SKM-1 (cell line): ENCODE data around the gene ALDH4A1.

Source experiments
- DNase-seq: peaks from one replicate; lab custom pipeline; 2025; ENCODE audit not compliant: unreplicated experiment; lab: John Stamatoyannopoulos, UW

Gene ALDH4A1

DNA sequence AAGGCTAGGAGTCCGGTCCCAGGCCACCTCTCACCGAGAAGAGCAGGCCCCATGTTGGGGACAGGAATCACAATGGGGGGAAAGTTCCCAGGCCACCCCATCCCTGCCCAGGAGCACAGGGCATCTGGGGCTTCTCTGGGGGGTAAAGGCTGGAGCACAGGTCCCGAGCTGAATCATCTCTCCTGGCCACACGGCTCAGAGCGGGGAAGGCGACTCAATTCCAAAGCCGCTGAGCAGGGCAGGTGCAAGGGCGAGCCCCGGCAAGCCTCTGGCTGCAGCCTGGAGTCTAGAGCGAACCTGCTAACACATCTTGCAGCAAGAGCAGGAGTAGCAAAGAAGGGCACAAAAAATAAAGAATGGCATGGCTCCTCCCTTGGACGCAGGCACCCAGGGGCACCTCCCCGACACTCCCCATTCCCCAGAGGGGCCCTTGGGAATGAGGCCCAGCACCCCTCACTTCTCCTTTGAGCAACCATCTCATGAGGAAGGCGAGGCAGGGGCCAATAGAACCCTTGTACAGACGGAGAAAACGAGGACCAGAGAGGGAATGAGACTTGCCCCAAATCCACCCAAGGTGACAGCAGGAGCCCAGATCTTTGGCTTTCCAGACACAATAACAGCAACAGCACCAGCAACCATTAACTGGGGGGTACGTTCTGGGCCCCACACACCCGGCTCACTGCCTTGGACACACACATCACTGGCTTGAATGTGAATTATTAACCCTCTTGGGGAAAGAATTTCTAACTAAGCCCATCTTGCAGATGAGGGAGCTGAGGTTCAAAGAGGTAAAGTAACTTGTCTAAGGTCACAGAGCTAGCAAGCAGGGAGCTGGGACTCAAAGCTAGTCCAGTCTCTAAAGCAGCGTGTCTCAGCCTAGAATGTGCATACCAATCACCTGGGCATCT is 20.7 kb upstream of the ALDH4A1 start:
- no peak for DNase-seq

DNA sequence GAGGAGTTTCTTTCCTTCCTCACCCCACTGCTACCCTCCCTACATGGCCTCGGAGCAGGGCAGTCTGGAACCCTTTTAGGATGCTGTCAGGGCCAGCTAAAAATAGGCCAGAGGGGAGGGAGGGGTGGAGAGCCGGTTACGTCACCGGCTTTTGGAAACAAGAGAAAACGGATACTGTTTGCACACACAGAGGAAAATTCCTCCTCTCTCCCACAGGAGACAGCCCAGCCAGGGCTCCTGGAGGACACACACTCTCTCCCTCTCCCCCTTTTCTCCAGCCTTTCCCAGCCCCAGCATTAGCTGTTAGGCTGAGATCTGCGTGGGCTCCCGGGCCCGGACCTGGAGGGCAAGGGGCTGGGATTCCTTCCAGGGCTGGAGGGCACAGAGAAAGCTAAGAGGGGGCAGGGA is 20.0 kb upstream of the ALDH4A1 start:
- DNase-seq: no peak

DNA sequence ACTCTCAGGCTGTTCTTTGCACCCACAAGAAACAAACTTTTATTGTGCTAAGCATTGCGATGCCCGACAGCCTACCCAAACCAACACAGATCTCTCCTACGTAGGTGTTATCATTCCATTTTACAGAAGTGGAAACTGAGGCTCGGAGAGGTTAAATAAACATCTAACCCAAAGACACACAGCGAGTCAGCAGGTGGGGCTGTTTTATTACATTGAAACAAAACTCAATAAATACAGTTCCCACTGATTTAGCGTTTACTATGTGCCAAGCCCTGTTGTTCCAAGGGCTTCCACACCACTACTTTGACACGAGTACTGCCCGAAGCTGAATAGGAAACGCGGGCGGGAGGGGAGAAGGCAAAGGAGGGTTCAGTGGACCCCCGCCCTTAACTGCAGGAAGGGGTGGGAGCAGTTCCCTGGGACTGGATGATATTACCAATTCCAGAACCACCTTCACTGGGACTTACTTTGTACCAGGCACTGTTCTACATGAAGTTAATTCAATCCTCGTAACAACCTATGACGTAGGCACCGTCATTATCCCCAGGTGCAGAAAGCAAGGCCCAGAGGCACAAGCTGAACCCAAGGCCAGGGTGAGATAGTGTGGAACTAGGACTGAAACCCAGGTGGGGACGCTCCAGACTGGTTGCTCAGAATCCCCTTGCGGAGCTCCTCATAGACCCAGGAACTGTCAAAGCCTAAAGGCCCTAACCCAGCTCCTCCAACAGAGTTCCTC is 19.3 kb upstream of the ALDH4A1 start:
- no peak for DNase-seq

DNA sequence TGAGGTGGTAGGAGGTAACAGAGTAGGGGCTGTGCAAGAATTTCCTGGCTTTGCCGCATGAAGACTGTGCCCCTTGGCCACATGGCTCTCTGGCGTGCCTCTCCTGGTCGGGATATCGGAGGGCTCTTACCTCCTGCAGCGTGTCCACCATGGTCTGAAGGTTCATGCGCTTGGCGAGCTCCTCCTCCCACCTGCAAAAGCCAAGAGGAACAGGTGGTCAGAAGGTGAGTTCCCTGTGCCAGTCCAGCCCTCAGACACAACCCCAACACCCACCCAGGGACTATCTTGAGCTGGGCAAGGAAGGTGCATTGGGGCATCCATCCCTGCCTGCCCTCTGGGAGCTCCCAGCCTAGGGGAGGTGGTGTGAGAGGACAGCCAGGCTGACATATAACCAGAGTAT is 18.6 kb upstream of the ALDH4A1 start:
- DNase-seq: no peak

DNA sequence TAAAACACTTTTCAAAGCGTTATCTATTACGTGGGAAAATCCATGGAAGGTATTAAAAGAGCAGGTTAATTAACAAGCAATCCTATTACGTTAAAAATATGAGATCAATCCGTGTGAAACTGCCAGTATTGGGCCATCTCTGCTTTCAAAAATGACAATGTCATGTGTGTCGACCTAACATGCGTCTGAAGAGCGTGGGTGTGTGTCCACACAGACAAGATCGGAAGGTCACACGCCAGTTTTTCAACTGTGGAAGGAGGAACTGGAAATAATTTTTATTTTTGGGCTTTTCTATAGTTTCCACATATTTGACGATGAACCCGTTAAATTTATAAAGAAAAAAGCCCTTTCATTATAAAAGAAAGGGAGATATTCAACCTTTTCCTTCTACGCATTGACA is 17.6 kb upstream of the ALDH4A1 start:
- DNase-seq: no peak

DNA sequence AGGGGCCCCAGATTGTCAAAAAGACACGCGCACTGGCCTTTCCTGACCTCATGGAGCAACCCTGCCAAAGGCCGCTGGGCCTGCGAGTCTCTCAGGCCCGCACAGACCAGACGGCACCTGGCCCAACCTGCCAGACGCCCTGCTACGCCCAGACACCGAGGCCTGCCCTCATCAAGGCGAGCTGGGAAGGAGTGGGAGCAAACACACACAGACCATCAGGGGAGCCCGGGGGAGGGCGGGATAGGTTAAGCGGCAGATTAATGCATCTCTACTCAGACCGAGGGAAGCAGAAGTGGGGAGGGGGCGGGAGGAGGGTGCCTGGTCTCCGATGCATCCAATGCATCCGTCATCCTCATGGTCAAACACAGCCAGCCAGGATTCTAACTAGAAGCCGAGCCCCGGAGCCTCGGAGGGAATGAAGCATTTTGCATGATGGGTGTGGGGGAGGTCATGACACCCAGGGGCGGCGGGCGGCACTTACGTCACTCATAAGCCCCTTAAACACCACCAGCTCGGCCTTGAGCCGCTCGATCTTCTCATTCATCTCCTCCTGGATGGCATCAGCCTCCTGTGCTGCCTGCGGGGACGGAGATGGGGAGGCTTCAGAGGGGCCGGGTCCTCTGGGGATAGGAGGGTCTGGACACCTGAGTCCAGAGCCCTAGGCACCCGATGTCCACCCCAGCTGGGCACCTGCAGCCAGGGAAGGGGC is 17.0 kb upstream of the ALDH4A1 start:
- DNase-seq: no peak

DNA sequence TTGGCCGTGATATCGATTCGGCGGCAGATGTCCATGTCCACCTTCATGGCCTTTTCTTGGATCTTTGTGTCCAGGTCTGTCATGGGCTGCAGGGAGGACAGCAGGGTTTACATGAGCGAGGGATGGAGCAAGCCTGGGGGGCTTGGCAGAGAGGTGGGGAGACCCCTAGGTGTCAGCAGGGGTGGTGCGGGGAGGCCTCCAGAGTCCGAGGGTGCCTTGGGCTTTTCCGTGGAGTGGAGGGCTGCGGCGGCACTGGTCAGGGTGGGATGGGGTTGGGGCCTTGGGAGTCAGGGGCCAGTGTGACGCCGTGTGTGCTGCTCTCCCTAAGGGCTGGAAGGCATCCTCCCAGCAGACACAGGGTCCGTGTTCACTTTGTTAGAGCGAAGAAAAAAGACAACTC is 16.1 kb upstream of the ALDH4A1 start:
- DNase-seq: no peak

DNA sequence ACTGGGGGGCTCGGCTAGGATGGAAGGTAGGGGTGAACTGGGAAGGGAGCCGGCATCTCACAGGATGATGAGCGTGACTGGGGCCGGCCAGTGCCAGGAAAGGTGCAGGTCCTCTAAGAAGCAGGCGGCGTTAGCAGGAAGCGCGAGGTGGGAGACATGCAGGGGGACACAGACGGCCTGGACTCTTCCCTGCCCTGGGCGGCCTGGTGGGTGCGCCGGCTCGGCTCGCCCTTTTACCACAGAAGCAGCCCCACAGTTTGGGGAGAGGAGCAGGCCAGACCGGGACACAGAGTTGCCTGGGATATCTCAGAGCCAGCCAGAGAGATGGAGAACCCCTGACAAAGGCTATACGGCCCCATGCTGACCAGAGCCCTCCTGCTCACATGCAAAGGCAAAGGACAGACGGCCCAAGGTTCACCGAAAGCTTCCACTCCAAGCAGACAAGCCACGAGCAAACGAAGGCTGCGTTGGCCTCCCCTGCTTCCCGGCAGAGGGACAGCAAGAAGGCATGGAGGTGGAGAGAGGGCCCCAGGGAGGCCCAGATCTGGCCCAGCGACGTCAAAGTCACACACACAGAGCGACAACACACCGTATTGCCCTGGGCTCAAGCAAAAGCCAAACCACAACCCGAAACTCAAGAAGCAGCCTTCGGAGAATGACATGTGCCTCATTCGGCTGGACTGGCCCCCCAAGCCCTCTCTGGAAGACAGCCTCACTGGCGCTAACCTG is 14.9 kb upstream of the ALDH4A1 start:
- DNase-seq: no peak

DNA sequence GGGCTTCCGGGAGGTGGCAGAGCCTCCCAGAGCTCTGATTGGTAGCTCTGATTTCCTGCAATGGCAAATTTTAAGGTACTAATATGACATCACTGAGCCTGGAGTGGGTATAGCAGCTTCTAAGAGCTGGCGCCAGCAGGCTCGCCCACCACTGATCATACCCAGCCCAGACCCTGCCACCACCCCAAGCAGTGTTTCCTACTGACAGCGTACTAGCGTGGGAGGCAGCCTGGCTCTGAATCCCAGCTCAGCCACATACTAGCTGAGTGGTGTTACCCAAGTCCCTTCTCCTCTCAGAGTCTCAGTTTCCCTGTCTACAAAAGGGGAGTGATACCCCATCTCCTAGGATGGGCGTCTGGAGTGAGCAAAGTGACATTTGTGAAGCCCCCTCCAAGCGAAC is 13.0 kb upstream of the ALDH4A1 start:
- DNase-seq: no peak

DNA sequence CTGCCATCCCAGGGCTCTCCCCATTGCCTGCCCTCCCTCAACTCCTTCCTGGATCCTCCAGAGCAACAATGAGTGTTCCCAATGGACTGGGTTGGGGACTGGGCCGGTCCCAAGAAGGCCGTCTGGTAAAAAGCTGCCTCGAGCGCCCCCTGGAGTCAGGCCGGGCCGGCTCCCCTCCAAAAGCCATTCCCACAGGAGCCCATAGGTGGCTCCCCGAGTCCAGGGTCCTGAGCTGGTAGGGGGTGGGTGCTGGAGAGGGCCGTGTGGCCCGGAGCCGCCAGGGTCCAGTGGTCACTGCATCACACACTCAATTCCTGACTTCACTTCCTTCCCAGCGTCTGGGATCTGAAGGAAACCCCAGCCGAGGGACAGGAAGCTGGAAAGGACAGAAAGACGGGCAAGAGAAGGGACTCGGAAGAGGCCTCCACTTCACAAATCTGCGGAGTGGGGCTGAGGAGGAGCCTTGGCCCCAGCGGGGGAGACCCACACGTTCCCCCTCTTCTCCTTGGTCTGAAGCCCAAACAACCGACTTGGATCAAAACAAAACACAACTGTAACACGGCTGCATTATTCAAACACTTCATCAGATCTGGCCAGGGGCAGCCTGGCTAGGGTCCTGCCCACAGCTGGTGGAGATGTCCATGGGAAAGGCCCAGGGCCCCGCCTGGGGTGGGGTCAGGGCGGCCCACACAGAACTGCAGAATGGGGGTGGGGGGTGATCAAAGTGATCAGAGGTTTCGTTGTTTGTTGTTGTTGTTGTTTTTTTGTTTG is 10.9 kb upstream of the ALDH4A1 start:
- DNase-seq: peak; percentile 17

DNA sequence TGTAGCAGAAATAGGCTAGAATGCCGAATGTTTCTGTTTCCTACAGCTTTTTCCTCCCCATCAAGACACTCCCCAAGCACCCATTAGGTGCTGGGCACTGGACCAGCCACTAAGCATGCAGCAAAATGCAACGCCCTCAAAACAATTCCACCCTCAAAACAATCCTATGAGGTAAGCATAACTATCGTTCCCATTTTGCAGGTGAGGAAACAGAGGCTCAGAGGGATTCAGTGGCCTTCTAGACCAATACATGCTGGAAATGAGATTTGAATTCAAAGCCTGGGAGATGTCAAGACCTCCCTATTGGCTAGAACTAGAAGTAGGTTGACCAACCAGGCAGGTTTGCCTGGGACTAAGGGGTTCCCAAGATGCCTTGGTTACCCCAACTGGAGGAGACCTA is 10.2 kb upstream of the ALDH4A1 start:
- DNase-seq: no peak

DNA sequence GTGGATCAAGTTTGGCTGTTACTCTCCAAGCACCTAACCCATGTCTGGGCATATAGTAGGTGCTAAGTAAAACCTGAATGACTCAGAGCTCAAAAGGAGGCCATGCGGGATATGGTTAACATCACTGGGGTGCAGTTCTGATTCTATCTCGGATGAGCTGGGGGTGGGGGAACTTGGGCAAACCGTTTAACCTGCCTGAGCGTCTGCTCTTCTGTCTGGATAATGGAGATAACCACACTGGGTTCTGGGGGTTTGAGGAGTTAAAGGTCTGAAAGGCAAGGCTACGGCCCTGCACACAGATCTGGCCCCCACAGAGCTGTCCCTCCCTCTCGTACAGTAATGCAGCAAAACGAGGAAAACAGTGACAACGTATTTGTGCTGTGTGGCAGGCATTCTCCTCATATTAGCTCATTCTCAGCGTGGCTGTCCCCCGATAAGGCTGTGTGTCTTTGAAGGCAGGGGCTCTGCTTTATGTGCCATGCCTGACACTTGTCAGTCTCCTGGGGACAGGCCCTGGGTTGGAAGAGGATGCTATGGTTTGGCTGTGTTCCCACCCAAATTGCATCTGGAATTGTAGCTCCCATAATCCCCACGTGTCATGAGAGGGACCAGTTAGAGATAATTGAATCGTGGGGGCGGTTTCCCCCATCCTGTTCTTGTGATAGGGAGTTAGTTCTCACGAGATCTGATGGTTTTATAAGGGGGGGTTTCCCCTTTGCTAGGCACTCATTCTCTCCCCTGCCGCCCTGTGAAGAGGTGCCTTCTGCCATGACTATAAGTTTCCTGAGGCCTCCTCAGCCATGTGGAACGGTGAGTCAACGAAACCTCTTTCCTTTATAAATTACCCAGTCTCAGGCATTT is 6.8 kb upstream of the ALDH4A1 start:
- no peak for DNase-seq

DNA sequence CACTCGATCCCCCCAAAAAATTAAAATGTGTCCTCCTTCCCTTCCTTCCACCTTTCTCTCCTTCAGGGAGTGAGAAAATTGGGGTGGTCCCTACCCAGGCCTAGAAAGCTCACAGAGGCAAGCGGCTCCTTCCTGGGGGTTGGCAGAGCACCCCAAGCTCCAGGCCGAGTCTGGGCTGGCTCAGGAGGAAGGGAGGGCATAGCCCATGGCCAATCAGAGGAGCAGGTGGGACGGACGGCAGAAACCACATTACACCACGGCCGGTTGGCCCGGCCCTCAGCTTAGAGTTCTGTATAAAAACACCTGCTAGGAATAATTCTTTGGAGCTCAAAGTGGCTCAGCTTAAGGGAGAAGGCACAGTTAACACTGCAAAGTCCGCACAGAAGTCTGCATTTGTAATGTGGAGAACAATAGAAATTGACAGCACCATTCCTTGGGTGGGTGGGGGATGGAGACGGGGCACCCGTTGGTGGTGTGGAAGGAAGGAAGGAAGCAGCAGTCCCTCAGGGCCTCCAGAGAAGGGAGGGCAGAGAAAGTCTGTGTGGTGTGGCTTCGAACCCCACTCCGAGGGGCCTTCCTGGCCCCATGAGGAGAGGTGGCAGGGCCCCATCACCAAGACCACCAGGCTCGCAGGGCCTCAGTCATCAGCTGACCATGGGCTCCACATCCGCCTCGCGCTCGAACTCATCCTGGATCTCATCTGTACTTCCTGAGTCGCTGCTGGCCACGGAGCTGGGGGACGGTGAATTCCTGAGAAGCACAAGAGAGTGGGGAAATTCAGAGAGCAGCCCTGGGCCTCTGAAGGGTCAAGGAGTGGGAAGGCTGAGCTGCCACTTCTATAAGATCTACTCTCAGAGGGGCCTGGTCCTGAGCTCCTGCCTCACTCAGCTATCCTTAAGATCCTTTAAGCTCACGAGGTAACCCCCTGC is 5.8 kb upstream of the ALDH4A1 start:
- no peak for DNase-seq

DNA sequence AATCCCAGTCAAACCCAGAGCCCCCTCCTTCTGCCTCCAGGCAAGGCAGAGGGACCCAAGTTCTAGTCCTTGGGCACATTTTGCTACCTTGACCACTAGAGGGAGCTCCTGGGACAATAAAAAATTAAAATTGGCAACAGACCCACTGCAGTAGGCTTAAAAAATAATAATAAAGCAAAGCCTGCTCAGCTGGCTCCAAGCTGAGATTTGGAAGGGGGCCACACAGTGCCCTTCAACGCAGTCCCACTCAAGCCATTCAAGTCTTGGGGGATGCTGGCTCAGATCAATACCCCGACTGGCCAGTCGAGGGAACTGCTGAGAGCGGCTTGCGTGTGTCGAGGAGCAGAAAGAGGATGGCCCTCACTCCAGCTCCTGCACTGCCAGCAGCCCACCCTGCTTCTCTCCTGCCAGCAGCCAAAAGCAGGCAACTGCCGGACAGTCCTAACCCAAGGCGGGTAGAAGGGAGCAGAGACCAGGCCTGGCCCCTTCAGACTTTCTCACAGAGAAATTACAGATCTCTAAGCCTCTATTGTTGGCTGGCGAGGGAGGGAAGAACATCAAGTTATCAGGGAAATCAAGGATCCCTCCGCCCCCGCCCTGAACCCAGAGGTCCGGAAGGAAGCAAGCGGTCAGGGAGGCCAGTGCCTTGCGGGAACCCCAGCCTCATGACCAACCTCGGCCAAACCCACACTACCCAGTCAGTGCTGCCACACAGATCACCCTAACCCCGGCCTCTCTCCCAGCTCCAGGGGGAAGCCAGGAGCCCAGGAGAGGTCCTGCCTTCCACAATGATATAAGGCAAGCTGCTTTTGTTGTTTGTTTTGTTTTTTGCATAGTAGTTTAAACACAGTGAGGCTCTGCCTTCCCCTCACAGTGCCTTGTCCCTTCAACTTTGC is 4.9 kb upstream of the ALDH4A1 start:
- DNase-seq: peak; percentile 33

DNA sequence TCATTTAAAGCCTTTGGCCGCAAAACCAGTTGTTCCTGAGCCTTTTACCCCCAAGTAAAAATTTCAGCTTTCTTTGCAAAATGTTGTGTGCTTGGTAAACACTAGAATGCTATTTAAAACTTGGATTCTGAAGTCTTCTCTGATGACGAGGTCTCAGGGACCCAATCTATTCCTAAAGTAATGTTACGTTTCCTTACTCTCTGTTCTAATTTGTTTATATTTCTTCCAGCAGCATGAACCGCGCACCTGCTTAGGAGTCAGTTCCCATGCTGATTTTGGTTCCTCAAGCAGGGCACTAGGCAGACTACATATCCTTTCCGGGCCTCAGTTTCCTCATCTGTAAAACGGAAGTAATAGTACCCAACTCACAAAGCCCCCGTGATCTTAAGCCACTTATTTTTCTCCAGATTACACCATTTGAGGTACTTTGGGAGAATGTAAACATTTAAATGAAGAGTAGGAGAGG is 969 bp upstream of the ALDH4A1 start:
- no peak for DNase-seq

DNA sequence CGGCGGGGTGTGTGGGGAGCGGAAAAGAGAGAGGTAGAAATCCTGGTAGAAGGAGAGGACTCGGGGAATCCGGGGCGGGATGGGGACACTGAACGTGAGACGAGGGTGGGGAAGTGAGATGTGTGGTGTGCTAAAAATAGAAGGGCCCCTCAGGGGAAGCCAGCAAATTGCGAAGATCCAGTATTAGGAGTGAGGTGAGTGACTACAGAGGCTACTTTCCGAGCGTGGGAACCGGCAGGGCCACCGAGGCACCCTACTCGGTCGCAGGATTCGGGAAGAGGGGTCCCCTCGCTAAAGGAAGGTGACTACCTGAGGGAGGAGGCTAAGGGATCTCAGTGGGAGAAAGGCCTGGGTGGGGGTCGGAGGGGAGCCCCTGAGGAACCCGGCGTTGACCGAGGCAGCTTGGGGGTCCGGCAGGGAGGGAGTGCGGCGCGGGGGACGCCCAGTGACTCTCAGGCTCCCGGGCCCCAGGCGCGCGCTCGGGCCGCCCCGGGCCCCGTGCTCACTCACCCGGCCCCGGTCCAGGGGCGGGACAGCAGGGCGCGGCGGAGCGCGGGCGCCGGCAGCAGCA is 318 bp downstream of the ALDH4A1 start:
- no peak for DNase-seq
